Measurements from ENCODE around the gene GNLY.

- no peak for TF ChIP-seq POLR2AphosphoS5 (IDR thresholded peaks at IDR 0.05; ENCODE audit: low read depth, low read length)
- TF ChIP-seq TAF1 (IDR thresholded peaks at IDR 0.05; ENCODE audit: borderline replicate concordance, low read depth, low read length), result no peak
Measured at GRCh38 chr2:85653996-85654395, 40.2 kb upstream of the GNLY start.
